22Rv1 (cell line): ENCODE data around the gene MFN2.

Experiments
- CTCF ChIP-seq: fragments of 450-650 bp; IDR thresholded peaks from 2 replicates; pipeline ENCODE4 v1.5.1; 2017; ENCODE audit warnings: mild to moderate bottlenecking
- ZFX ChIP-seq: fragments of 450-650 bp; IDR thresholded peaks from 2 replicates; pipeline ENCODE4 v1.6.1; 2017; ENCODE audit warnings: antibody characterized with exemption, borderline replicate concordance

GRCh38 chr1:11938722-11939526 lies 41.3 kb upstream of the MFN2 start:
- TF ChIP-seq CTCF (no peak), ZFX (no peak)
